Body of pancreas (tissue), 4 donors: Measurements from ENCODE around the gene STX19. TPM values are rescaled to one million over a fixed set of nuclear protein-coding genes. Genes with fewer than 3 reads are reported as not detected.

ENCODE experiments used
- ATAC-seq: fragments of 150-250 bp; one replicate; pipeline ENCODE4 v1.9.1; 2016
- DNase-seq, 4 donors: peaks; one replicate each; pipeline ENCODE4 v3.0.0-alpha.2; 2019
- H3K27ac ChIP-seq, 4 donors: fragments of 200-600 bp; sonication (generic); 1 replicate in 3 of 4; 2 replicates in 1 of 4; pipeline versions ENCODE4 v1.5.1 to v1.6.1; 2016 to 2019; ENCODE audit warnings: mild to moderate bottlenecking in 1 of 4, mixed read lengths in 1 of 4, moderate library complexity in 1 of 4
- H3K27me3 ChIP-seq, 2 donors: fragments of 200-600 bp; sonication (generic); one replicate each; pipeline ENCODE4 v1.6.0; 2016; ENCODE audit warnings: mild to moderate bottlenecking in 1 of 2
- H3K36me3 ChIP-seq, 2 donors: fragments of 200-600 bp; sonication (generic); replicated peaks in 1 of 2; 2 replicates each; pipeline ENCODE4 v1.5.1; 2016; ENCODE audit warnings: low read depth in 2 of 2; ENCODE audit not compliant: insufficient read depth in 1 of 2
- H3K4me1 ChIP-seq: fragments of 200-600 bp; sonication (generic); one replicate; pipeline ENCODE4 v1.6.0; 2016
- H3K4me3 ChIP-seq, 2 donors: fragments of 200-600 bp; sonication (generic); 1 replicate in 1 of 2; 2 replicates in 1 of 2; pipeline ENCODE4 v1.5.1; 2016 to 2019
- H3K9me3 ChIP-seq, 3 donors: fragments of 200-600 bp; sonication (generic); 1 replicate in 2 of 3; 2 replicates in 1 of 3; pipeline ENCODE4 v1.5.1; 2016
- POLR2A ChIP-seq, 3 donors: fragments of 450-650 bp; IDR thresholded peaks; one replicate each; pipeline ENCODE4 v1.6.1; 2016; ENCODE audit warnings: antibody characterized with exemption in 3 of 3, mild to moderate bottlenecking in 2 of 3
- WGBS, 2 donors: methylation state at CpG; one replicate each; pipeline ENCODE4 v1.1.5; 2017; 5-methylcytosine and 5-hydroxymethylcytosine counted together
- intact Hi-C: fragments of 100-400 bp; cut with DNase I; formaldehyde crosslinking; loops from one replicate; pipeline ENCODE4 v1.15.1; 2023
- total RNA-seq, 2 donors: library from RNA; depleted of rRNA; stranded (reverse); fragments of >200 nt; gene quantifications; one replicate each; pipeline ENCODE4 v1.1.0, GENCODE V29; 2016
- TF ChIP-seq, protein P1 (sequence below), 7 experiments: fragments of 450-650 bp in 4 of 7; fragments of 200-600 bp in 3 of 7; sonication (generic) in 3 of 7; IDR thresholded peaks; one replicate each; pipeline ENCODE4 v1.5.1; 2016 to 2019; ENCODE audit warnings: antibody characterized with exemption in 7 of 7

Gene STX19
- total RNA-seq, 2 donors from 2014 or later = 0.66 to 2.1 TPM

DNA sequence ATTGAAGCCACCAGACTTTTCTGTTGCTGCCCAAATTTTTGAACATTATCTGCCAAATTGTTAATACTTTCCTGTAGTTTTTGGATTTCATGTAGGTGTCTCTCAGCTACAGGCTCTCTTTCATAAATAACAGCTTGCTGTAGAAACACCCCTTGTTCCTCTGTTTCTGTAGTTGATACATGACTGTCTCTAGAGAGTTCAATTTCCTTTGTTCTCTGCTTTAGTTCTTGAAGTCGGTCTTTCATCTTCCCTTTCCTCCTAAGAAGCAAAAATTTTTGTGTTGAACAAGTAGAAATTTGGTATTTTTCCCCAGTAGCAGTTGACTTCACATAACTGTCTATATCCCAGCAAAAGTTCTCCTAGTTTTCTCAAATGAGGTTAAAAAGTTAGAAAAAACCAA is 13.4 kb downstream of the STX19 start:
- H3K36me3 ChIP-seq = no peaks in the 10 kb centered on the region
- intact Hi-C loops = no loop called here
- H3K27ac ChIP-seq = no peak overlapping the region
- DNase-seq = no peak
- no peak for ATAC-seq
- H3K27me3 ChIP-seq = no peaks in the 10 kb centered on the region
- H3K4me3 ChIP-seq = no peak overlapping the region
- peaks cover 11% of the 10 kb centered on the region for H3K4me1 ChIP-seq
- TF ChIP-seq POLR2A (IDR thresholded peaks at IDR 0.05) = no peak
- TF ChIP-seq, protein P1, sequence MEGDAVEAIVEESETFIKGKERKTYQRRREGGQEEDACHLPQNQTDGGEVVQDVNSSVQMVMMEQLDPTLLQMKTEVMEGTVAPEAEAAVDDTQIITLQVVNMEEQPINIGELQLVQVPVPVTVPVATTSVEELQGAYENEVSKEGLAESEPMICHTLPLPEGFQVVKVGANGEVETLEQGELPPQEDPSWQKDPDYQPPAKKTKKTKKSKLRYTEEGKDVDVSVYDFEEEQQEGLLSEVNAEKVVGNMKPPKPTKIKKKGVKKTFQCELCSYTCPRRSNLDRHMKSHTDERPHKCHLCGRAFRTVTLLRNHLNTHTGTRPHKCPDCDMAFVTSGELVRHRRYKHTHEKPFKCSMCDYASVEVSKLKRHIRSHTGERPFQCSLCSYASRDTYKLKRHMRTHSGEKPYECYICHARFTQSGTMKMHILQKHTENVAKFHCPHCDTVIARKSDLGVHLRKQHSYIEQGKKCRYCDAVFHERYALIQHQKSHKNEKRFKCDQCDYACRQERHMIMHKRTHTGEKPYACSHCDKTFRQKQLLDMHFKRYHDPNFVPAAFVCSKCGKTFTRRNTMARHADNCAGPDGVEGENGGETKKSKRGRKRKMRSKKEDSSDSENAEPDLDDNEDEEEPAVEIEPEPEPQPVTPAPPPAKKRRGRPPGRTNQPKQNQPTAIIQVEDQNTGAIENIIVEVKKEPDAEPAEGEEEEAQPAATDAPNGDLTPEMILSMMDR (IDR thresholded peaks at IDR 0.05) = no peak
- H3K9me3 ChIP-seq = no peaks in the 10 kb centered on the region
- WGBS, 2 donors = 75 to 87% methylated on average over 1 of the region's 1 CpG

GRCh38 chr3:94012185-94012584 is 16.2 kb downstream of the STX19 start:
- H3K4me3 ChIP-seq = no peak overlapping the region
- no peak for ATAC-seq
- no peaks in the 10 kb centered on the region for H3K27me3 ChIP-seq
- no peak for DNase-seq
- H3K4me1 ChIP-seq = peaks cover 28% of the 10 kb centered on the region
- H3K36me3 ChIP-seq = no peaks in the 10 kb centered on the region
- 71 to 74% methylated on average over 1 of the region's 1 CpG for WGBS, 2 donors
- intact Hi-C loops = no loop called here
- H3K27ac ChIP-seq = no peak overlapping the region
- no peaks in the 10 kb centered on the region for H3K9me3 ChIP-seq
- TF ChIP-seq, protein P1 (IDR thresholded peaks at IDR 0.05) = no peak
- no peak for TF ChIP-seq POLR2A (IDR thresholded peaks at IDR 0.05)

GRCh38 chr3:94011233-94011711 is 17.1 kb downstream of the STX19 start:
- TF ChIP-seq, protein P1 (IDR thresholded peaks at IDR 0.05) = no peak
- H3K4me3 ChIP-seq = no peak overlapping the region
- H3K9me3 ChIP-seq = no peaks in the 10 kb centered on the region
- intact Hi-C loops = no loop called here
- DNase-seq (no peak), ATAC-seq (no peak)
- WGBS, 2 donors = 49 to 57% methylated on average over 3 of the region's 3 CpGs
- H3K27me3 ChIP-seq = no peaks in the 10 kb centered on the region
- H3K4me1 ChIP-seq = peaks cover 28% of the 10 kb centered on the region
- peak overlapping the region in 1 of 4 donors; percentile 20 for H3K27ac ChIP-seq
- H3K36me3 ChIP-seq = no peaks in the 10 kb centered on the region

DNA sequence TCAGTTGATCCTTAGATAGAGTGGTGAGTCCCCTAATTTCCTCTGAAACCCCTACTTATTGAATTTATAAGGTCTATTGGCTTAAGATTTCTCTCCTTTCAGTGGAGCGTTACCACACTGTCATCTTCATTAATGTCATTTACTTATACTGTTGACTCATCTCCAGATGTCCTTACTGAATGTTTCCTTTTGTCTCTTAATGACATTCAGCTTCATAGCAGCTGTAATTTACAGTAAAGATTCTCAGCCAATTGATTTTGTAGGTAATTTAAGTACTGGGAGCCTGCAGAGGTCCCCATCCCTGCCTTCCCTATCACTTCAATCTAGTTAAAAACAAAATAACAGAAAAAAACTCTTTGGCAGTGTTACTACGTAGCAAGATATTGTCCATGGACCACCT is 18.8 kb downstream of the STX19 start:
- Histone ChIP-seq H3K36me3 (no peaks in the 10 kb centered on the region), H3K4me3 (no peak overlapping the region), H3K9me3 (no peaks in the 10 kb centered on the region), H3K4me1 (peaks cover 28% of the 10 kb centered on the region), H3K27ac (no peak overlapping the region), H3K27me3 (no peaks in the 10 kb centered on the region)
- no peak for ATAC-seq
- DNase-seq = no peak
- TF ChIP-seq, protein P1 (IDR thresholded peaks at IDR 0.05) = no peak
- no peak for TF ChIP-seq POLR2A (IDR thresholded peaks at IDR 0.05)
- 92 to 98% methylated on average over 2 of the region's 2 CpGs for WGBS, 2 donors
- intact Hi-C loops = no loop called here

DNA sequence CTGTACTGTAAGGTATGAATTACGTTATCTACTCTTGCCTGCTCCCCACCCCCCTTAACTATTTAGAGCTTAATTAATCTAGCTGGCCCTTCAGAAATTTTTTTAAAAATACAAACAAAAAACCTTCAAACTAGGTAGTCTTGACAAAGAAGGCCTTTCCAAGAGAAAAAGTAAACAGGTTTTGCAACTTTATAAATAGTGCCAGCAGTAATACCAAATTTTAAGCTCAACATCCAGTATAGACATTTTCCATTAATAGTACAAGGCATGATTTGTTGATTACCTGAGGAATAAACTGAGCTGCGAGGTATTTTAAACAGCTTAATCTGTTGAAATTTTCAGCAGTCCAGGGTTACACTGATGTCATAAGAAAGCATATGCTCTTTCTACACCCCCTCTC is 20.1 kb downstream of the STX19 start:
- intact Hi-C loops = no loop called here
- TF ChIP-seq POLR2A (IDR thresholded peaks at IDR 0.05) = no peak
- TF ChIP-seq, protein P1 (IDR thresholded peaks at IDR 0.05) = no peak

More for the DNA sequence above, 20.1 kb downstream of the STX19 start:
- Histone ChIP-seq H3K27ac (peak overlapping the region in 3 of 4 donors; percentile 18 to 35 (median 35)), H3K9me3 (no peaks in the 10 kb centered on the region), H3K4me1 (peaks cover 33% of the 10 kb centered on the region), H3K27me3 (no peaks in the 10 kb centered on the region), H3K4me3 (no peak overlapping the region), H3K36me3 (no peaks in the 10 kb centered on the region)
- WGBS, 2 donors = 26 to 33% methylated on average over 2 of the region's 2 CpGs
- peak; percentile 24 for ATAC-seq
- no peak for DNase-seq
